ENCODE data around the gene PLCL1.

The PLCL1 gene

GRCh38 chr2:197915548-197916265, 111.3 kb downstream of the PLCL1 start:
- Mint-ChIP-seq H3K4me1 (ENCODE audit: low read depth in 2 of 2) (peaks cover 0 to 3% of the 10 kb centered on the region in 2 donors), H3K27ac (no peak overlapping the region), H3K36me3 (ENCODE audit: insufficient read depth) (no peaks in the 10 kb centered on the region), H3K4me3 (no peak overlapping the region), H3K27me3 (no peaks in the 10 kb centered on the region), H3K9me3 (no peaks in the 10 kb centered on the region)
- DNase-seq = no peak
- no peak for ATAC-seq (replicated peaks)

GRCh38 chr2:197919487-197919886, 115.1 kb downstream of the PLCL1 start:
- H3K36me3 Mint-ChIP-seq (ENCODE audit: insufficient read depth) = no peaks in the 10 kb centered on the region
- no peak overlapping the region for H3K27ac Mint-ChIP-seq
- no peaks in the 10 kb centered on the region for H3K9me3 Mint-ChIP-seq
- no peaks in the 10 kb centered on the region for H3K27me3 Mint-ChIP-seq
- no peak overlapping the region for H3K4me3 Mint-ChIP-seq
- DNase-seq = no peak
- peaks cover 0 to 3% of the 10 kb centered on the region in 2 donors for H3K4me1 Mint-ChIP-seq (ENCODE audit: low read depth in 2 of 2)
- ATAC-seq (replicated peaks) = no peak

- Mint-ChIP-seq H3K27ac (no peak overlapping the region), H3K36me3 (ENCODE audit: insufficient read depth) (no peaks in the 10 kb centered on the region), H3K4me3 (no peak overlapping the region), H3K9me3 (no peaks in the 10 kb centered on the region), H3K4me1 (ENCODE audit: low read depth in 2 of 2) (peaks cover 0 to 3% of the 10 kb centered on the region in 2 donors), H3K27me3 (no peaks in the 10 kb centered on the region)
- no peak for DNase-seq
- ATAC-seq (replicated peaks) = no peak
Measured at GRCh38 chr2:197920088-197920487, 115.7 kb downstream of the PLCL1 start.

GRCh38 chr2:197920592-197921201, 116.3 kb downstream of the PLCL1 start:
- H3K9me3 Mint-ChIP-seq = no peaks in the 10 kb centered on the region
- no peak for ATAC-seq (replicated peaks)
- DNase-seq = no peak
- no peak overlapping the region for H3K27ac Mint-ChIP-seq
- no peaks in the 10 kb centered on the region for H3K27me3 Mint-ChIP-seq
- no peaks in the 10 kb centered on the region for H3K36me3 Mint-ChIP-seq (ENCODE audit: insufficient read depth)
- H3K4me3 Mint-ChIP-seq = no peak overlapping the region
- H3K4me1 Mint-ChIP-seq (ENCODE audit: low read depth in 2 of 2) = peaks cover 0 to 3% of the 10 kb centered on the region in 2 donors

- Mint-ChIP-seq H3K4me3 (no peak overlapping the region), H3K9me3 (no peaks in the 10 kb centered on the region), H3K27ac (no peak overlapping the region), H3K36me3 (ENCODE audit: insufficient read depth) (no peaks in the 10 kb centered on the region), H3K27me3 (no peaks in the 10 kb centered on the region), H3K4me1 (ENCODE audit: low read depth in 2 of 2) (peaks cover 0 to under 1% of the 10 kb centered on the region in 2 donors)
- DNase-seq = no peak
- no peak for ATAC-seq (replicated peaks)
Measured at GRCh38 chr2:197924483-197924882, 120.1 kb downstream of the PLCL1 start.

GRCh38 chr2:197925204-197925603, 120.8 kb downstream of the PLCL1 start:
- ATAC-seq (replicated peaks) (no peak), DNase-seq (no peak)
- H3K36me3 Mint-ChIP-seq (ENCODE audit: insufficient read depth) = no peaks in the 10 kb centered on the region
- H3K4me3 Mint-ChIP-seq = no peak overlapping the region
- H3K27ac Mint-ChIP-seq = no peak overlapping the region
- H3K9me3 Mint-ChIP-seq = no peaks in the 10 kb centered on the region
- no peaks in the 10 kb centered on the region for H3K4me1 Mint-ChIP-seq (ENCODE audit: low read depth in 2 of 2)
- no peaks in the 10 kb centered on the region for H3K27me3 Mint-ChIP-seq

GRCh38 chr2:197925976-197926375, 121.6 kb downstream of the PLCL1 start:
- no peak for DNase-seq
- Mint-ChIP-seq H3K9me3 (no peaks in the 10 kb centered on the region), H3K36me3 (ENCODE audit: insufficient read depth) (no peaks in the 10 kb centered on the region), H3K4me1 (ENCODE audit: low read depth in 2 of 2) (peaks cover 0 to 2% of the 10 kb centered on the region in 2 donors), H3K4me3 (no peak overlapping the region), H3K27ac (no peak overlapping the region), H3K27me3 (no peaks in the 10 kb centered on the region)
- no peak for ATAC-seq (replicated peaks)

GRCh38 chr2:197926673-197927072, 122.3 kb downstream of the PLCL1 start:
- ATAC-seq (replicated peaks) (no peak), DNase-seq (no peak)
- H3K4me3 Mint-ChIP-seq = no peak overlapping the region
- H3K4me1 Mint-ChIP-seq (ENCODE audit: low read depth in 2 of 2) = peaks cover 0 to 2% of the 10 kb centered on the region in 2 donors
- no peaks in the 10 kb centered on the region for H3K36me3 Mint-ChIP-seq (ENCODE audit: insufficient read depth)
- no peak overlapping the region for H3K27ac Mint-ChIP-seq
- H3K27me3 Mint-ChIP-seq = no peaks in the 10 kb centered on the region
- H3K9me3 Mint-ChIP-seq = no peaks in the 10 kb centered on the region

- H3K9me3 Mint-ChIP-seq = no peaks in the 10 kb centered on the region
- no peaks in the 10 kb centered on the region for H3K27me3 Mint-ChIP-seq
- ATAC-seq (replicated peaks) = no peak
- H3K4me1 Mint-ChIP-seq (ENCODE audit: low read depth in 2 of 2) = peaks cover 0 to 4% of the 10 kb centered on the region in 2 donors
- no peaks in the 10 kb centered on the region for H3K36me3 Mint-ChIP-seq (ENCODE audit: insufficient read depth)
- no peak overlapping the region for H3K4me3 Mint-ChIP-seq
- DNase-seq = no peak
- no peak overlapping the region for H3K27ac Mint-ChIP-seq
Measured at GRCh38 chr2:197927994-197928393, 123.6 kb downstream of the PLCL1 start.

- H3K36me3 Mint-ChIP-seq (ENCODE audit: insufficient read depth) = no peaks in the 10 kb centered on the region
- no peak for ATAC-seq (replicated peaks)
- no peak overlapping the region for H3K27ac Mint-ChIP-seq
- DNase-seq = no peak
- H3K9me3 Mint-ChIP-seq = no peaks in the 10 kb centered on the region
- peaks cover 0 to 6% of the 10 kb centered on the region in 2 donors for H3K4me1 Mint-ChIP-seq (ENCODE audit: low read depth in 2 of 2)
- no peak overlapping the region for H3K4me3 Mint-ChIP-seq
- H3K27me3 Mint-ChIP-seq = no peaks in the 10 kb centered on the region
Measured at GRCh38 chr2:197929008-197929885, 124.9 kb downstream of the PLCL1 start.

GRCh38 chr2:197929886-197930227, 125.5 kb downstream of the PLCL1 start:
- Mint-ChIP-seq H3K4me1 (ENCODE audit: low read depth in 2 of 2) (peaks cover 0 to 6% of the 10 kb centered on the region in 2 donors), H3K4me3 (no peak overlapping the region), H3K27me3 (no peaks in the 10 kb centered on the region), H3K9me3 (no peaks in the 10 kb centered on the region), H3K36me3 (ENCODE audit: insufficient read depth) (no peaks in the 10 kb centered on the region), H3K27ac (no peak overlapping the region)
- no peak for ATAC-seq (replicated peaks)
- DNase-seq = no peak

- no peaks in the 10 kb centered on the region for H3K36me3 Mint-ChIP-seq (ENCODE audit: insufficient read depth)
- peak overlapping the region in 1 of 2 donors; percentile 44 for H3K27ac Mint-ChIP-seq
- H3K4me1 Mint-ChIP-seq (ENCODE audit: low read depth in 2 of 2) = peaks cover 0 to 9% of the 10 kb centered on the region in 2 donors
- no peak for DNase-seq
- no peaks in the 10 kb centered on the region for H3K27me3 Mint-ChIP-seq
- no peak overlapping the region for H3K4me3 Mint-ChIP-seq
- no peak for ATAC-seq (replicated peaks)
- no peaks in the 10 kb centered on the region for H3K9me3 Mint-ChIP-seq
Measured at GRCh38 chr2:197930570-197931278, 126.3 kb downstream of the PLCL1 start.

- no peaks in the 10 kb centered on the region for H3K36me3 Mint-ChIP-seq (ENCODE audit: insufficient read depth)
- H3K4me3 Mint-ChIP-seq = no peak overlapping the region
- no peak for ATAC-seq (replicated peaks)
- DNase-seq = no peak
- no peaks in the 10 kb centered on the region for H3K9me3 Mint-ChIP-seq
- no peak overlapping the region for H3K27ac Mint-ChIP-seq
- H3K27me3 Mint-ChIP-seq = no peaks in the 10 kb centered on the region
- H3K4me1 Mint-ChIP-seq (ENCODE audit: low read depth in 2 of 2) = peaks cover 0 to 9% of the 10 kb centered on the region in 2 donors
Measured at GRCh38 chr2:197931661-197932312, 127.4 kb downstream of the PLCL1 start.

Measured in effector memory CD8-positive, alpha-beta T cell (primary cell).